Smooth muscle cell (in vitro differentiated cells): ENCODE measurements around the gene PPTC7. TPM values are rescaled to one million over a fixed set of nuclear protein-coding genes. Genes with fewer than 3 reads are reported as not detected.
"Not testable (repeated sequence)": the region's sequence is repeated elsewhere in the genome, so short reads cannot be mapped to it uniquely, and the experiment has no call there.

Source experiments
- DNase-seq: peaks from one replicate; lab custom pipeline; 2025; ENCODE audit not compliant: unreplicated experiment; lab: John Stamatoyannopoulos, UW
- H2AFZ ChIP-seq: fragments of 200-600 bp; sonication (generic); 2 replicates; pipeline ENCODE4 v1.6.0; 2016; ENCODE audit warnings: antibody characterized with exemption, low read depth, mild to moderate bottlenecking
- H3F3A ChIP-seq: fragments of 200-600 bp; sonication (generic); 2 replicates; pipeline ENCODE4 v1.6.0; 2017; ENCODE audit warnings: antibody characterized with exemption, low read depth
- H3K27ac ChIP-seq: fragments of 200-600 bp; sonication (generic); 2 replicates; pipeline ENCODE4 v1.5.1; 2016; ENCODE audit warnings: low read depth, mild to moderate bottlenecking
- H3K27me3 ChIP-seq: fragments of 200-600 bp; sonication (generic); 2 replicates; pipeline ENCODE4 v1.6.1; 2016; ENCODE audit warnings: low read depth, mild to moderate bottlenecking
- H3K36me3 ChIP-seq: fragments of 200-600 bp; sonication (generic); 2 replicates; pipeline ENCODE4 v1.5.1; 2016; ENCODE audit warnings: low read depth
- H3K4me1 ChIP-seq: fragments of 200-600 bp; sonication (generic); 2 replicates; pipeline ENCODE4 v1.5.1; 2016; ENCODE audit warnings: low read depth
- H3K4me2 ChIP-seq: fragments of 200-600 bp; sonication (generic); 2 replicates; pipeline ENCODE4 v1.6.0; 2016; ENCODE audit warnings: mild to moderate bottlenecking
- H3K4me3 ChIP-seq: fragments of 200-600 bp; sonication (generic); 2 replicates; pipeline ENCODE4 v1.5.1; 2016; ENCODE audit warnings: mild to moderate bottlenecking
- H3K79me2 ChIP-seq: fragments of 200-600 bp; sonication (generic); 2 replicates; pipeline ENCODE4 v1.6.0; 2016; ENCODE audit warnings: low read depth, mild to moderate bottlenecking
- H3K9ac ChIP-seq: fragments of 200-600 bp; sonication (generic); 2 replicates; pipeline ENCODE4 v1.6.0; 2016; ENCODE audit warnings: low read depth
- H3K9me3 ChIP-seq: fragments of 200-600 bp; sonication (generic); replicated peaks from 2 replicates; pipeline ENCODE4 v1.5.1; 2016; ENCODE audit warnings: low read depth
- H4K20me1 ChIP-seq: fragments of 200-600 bp; sonication (generic); 2 replicates; pipeline ENCODE4 v1.6.0; 2016; ENCODE audit warnings: low read depth
- WGBS: methylation state at CpG from one replicate; pipeline ENCODE4 v1.1.7; 2016; ENCODE audit warnings: low lambda C conversion rate; 5-methylcytosine and 5-hydroxymethylcytosine counted together
- polyA plus RNA-seq: library from polyadenylated mRNA; unstranded; fragments of >200 nt; fragmentation: Nextera tagmentation; extraction: Ambion mirVana; gene quantifications from 2 replicates; pipeline ENCODE4 v1.2.1, GENCODE V29; 2016
- total RNA-seq: library from RNA; depleted of rRNA; stranded (reverse); fragments of >200 nt; gene quantifications from 2 replicates; pipeline ENCODE4 v1.2.3, GENCODE V29; 2014
- TF ChIP-seq, protein P1 (sequence below): fragments of 200-600 bp; sonication (generic); IDR thresholded peaks from 2 replicates; pipeline ENCODE4 v1.5.1; 2017; ENCODE audit warnings: borderline replicate concordance, mild to moderate bottlenecking, antibody characterized with exemption; ENCODE audit not compliant: insufficient read depth, poor library complexity, severe bottlenecking

Gene PPTC7
- total and polyA plus RNA-seq, 2 experiments from 2014 or later = 3.6 to 8.9 TPM

DNA sequence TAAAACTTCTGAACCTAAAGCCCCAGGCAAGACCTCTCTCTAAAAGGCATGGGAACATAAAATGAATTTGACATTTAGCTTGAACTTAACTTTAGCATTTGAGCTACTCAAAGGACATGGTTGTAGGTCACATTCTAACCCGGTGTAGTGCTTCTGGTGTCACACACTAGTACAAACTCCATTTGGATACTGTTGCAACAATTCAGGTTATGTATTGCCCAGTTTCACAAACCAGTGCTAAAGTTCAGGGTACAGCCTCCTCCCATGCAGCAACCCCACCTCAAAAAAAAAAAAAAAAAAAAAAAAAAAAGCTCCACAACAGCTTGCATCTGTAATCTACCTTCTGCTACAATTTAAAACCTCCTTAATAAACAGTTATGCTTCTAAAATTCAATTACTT lies 7.8 kb downstream of the PPTC7 start:
- Histone ChIP-seq H3F3A (peaks cover 6% of the 10 kb centered on the region), H3K36me3 (peaks cover 4% of the 10 kb centered on the region), H3K9ac (no peak overlapping the region), H3K27ac (no peak overlapping the region), H3K79me2 (peaks cover 83% of the 10 kb centered on the region), H4K20me1 (peaks cover 56% of the 10 kb centered on the region), H3K9me3 (peaks cover 3% of the 10 kb centered on the region), H3K4me1 (peaks cover 11% of the 10 kb centered on the region), H3K4me2 (no peak overlapping the region), H3K27me3 (no peaks in the 10 kb centered on the region), H3K4me3 (no peak overlapping the region), H2AFZ (no peak overlapping the region)
- WGBS = 75% methylated on average over 1 of the region's 1 CpG
- TF ChIP-seq, protein P1, sequence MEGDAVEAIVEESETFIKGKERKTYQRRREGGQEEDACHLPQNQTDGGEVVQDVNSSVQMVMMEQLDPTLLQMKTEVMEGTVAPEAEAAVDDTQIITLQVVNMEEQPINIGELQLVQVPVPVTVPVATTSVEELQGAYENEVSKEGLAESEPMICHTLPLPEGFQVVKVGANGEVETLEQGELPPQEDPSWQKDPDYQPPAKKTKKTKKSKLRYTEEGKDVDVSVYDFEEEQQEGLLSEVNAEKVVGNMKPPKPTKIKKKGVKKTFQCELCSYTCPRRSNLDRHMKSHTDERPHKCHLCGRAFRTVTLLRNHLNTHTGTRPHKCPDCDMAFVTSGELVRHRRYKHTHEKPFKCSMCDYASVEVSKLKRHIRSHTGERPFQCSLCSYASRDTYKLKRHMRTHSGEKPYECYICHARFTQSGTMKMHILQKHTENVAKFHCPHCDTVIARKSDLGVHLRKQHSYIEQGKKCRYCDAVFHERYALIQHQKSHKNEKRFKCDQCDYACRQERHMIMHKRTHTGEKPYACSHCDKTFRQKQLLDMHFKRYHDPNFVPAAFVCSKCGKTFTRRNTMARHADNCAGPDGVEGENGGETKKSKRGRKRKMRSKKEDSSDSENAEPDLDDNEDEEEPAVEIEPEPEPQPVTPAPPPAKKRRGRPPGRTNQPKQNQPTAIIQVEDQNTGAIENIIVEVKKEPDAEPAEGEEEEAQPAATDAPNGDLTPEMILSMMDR = no peak
- DNase-seq = no peak

DNA sequence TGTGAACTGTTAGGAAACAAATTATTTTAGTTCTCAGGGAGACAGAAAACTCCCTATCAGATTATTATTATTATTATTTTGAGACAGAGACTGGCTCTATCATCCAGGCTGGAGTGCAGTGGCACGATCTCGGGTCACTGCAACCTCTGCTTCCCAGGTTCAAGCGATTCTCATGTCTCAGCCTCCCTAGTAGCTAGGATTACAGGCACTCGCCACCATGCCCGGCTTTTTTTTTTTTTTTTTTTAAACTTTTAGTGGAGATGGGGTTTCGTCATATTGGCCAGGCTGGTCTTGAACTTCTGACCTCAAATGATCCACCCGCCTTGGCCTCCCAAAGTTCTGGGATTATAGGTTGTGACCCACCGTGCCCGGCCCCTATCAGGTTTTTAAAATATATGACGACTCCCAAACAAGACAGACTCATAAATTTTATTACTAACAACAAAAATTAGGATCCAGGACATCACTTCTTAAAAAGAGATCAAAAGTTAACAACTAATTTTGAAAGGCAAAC lies 8.3 kb downstream of the PPTC7 start:
- not testable (repeated sequence) for H3K36me3 ChIP-seq, H2AFZ ChIP-seq, H3F3A ChIP-seq, H3K9me3 ChIP-seq, H3K4me3 ChIP-seq, H3K27ac ChIP-seq, H3K4me2 ChIP-seq, H3K9ac ChIP-seq, DNase-seq, H3K27me3 ChIP-seq
- 97% methylated on average over 10 of the region's 10 CpGs for whole genome bisulfite sequencing
- Histone ChIP-seq H3K79me2 (peaks cover 79% of the 10 kb centered on the region), H4K20me1 (peaks cover 51% of the 10 kb centered on the region), H3K4me1 (peaks cover 11% of the 10 kb centered on the region)

DNA sequence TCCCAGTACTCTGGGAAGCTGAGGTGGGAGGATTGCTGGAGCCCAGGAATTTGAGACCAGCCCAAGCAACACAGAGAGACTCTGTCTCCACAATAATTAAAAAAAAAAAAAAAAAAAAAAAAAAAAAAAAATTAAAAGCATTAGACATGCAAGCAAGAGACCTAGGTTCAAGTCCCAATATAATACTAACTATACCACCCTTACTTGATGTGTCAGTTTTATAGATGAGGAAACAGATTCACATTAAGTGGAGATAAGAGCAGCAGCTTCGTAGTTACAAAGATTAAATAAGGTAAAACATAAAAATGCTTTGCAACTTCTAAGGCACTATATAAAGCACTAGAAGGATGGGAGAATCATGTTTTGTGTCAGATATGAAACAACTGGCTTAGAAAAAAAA lies 9.1 kb downstream of the PPTC7 start:
- TF ChIP-seq, protein P1 = no peak
- Histone ChIP-seq H2AFZ (no peak overlapping the region), H3K9me3 (peaks cover 3% of the 10 kb centered on the region), H3K27ac (no peak overlapping the region), H4K20me1 (peaks cover 43% of the 10 kb centered on the region), H3K9ac (no peak overlapping the region), H3K4me2 (no peak overlapping the region), H3K36me3 (peaks cover 4% of the 10 kb centered on the region), H3K4me3 (no peak overlapping the region), H3K27me3 (no peaks in the 10 kb centered on the region), H3K79me2 (peaks cover 79% of the 10 kb centered on the region), H3K4me1 (peaks cover 11% of the 10 kb centered on the region), H3F3A (peaks cover 6% of the 10 kb centered on the region)
- 73% methylated on average over 1 of the region's 1 CpG for WGBS
- DNase-seq = no peak

DNA sequence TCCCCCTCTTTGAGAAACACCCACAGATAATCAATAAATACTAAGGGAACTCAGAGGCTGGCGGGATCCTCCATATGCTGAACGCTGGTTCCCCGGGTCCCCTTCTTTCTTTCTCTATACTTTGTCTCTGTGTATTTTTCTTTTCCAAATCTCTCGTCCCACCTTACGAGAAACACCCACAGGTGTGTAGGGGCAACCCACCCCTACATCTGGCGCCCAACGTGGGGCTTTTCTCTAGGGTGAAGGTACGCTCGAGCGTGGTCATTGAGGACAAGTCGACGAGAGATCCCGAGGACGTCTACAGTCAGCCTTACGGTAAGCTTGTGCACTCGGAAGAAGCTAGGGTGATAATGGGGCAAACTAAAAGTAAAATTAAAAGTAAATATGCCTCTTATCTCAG lies 12.3 kb downstream of the PPTC7 start:
- not testable (repeated sequence) for H3K36me3 ChIP-seq, H3K4me1 ChIP-seq, H3K27me3 ChIP-seq, H3K9ac ChIP-seq, DNase-seq, H3K4me2 ChIP-seq, H3K4me3 ChIP-seq, H3K9me3 ChIP-seq, H3F3A ChIP-seq, H3K27ac ChIP-seq, H2AFZ ChIP-seq
- 96% methylated on average over 16 of the region's 16 CpGs for WGBS
- peaks cover 67% of the 10 kb centered on the region for H3K79me2 ChIP-seq
- peaks cover 30% of the 10 kb centered on the region for H4K20me1 ChIP-seq

DNA sequence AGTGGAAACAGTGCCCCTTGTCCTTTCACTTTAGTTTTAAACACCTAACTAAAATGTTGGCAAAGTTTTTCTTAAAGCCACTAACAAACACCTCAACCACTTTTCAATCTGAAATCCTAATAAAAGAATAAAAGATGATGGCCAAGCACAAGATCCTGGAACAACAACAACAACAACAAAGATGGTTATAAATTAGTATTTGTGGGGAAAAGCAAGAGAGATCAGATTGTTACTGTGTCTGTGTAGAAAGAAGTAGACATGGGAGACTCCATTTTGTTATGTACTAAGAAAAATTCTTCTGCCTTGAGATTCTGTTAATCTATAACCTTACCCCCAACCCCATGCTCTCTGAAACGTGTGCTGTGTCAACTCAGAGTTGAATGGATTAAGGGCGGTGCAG lies 13.3 kb downstream of the PPTC7 start:
- no CpG with 5 or more reads among the region's 2 CpGs for WGBS
- DNase-seq, H3K9me3 ChIP-seq, H2AFZ ChIP-seq, H3K27ac ChIP-seq, H3K4me3 ChIP-seq, H3K4me2 ChIP-seq, H3K4me1 ChIP-seq, H3K27me3 ChIP-seq, H3K36me3 ChIP-seq, H3F3A ChIP-seq, H3K9ac ChIP-seq: not testable (repeated sequence)
- Histone ChIP-seq H4K20me1 (peaks cover 30% of the 10 kb centered on the region), H3K79me2 (peaks cover 65% of the 10 kb centered on the region)
